Measurements from ENCODE around the gene PGA3. TPM values are rescaled to one million over a fixed set of nuclear protein-coding genes. Genes with fewer than 3 reads are reported as not detected.
"Not testable (repeated sequence)": the region's sequence is repeated elsewhere in the genome, so short reads cannot be mapped to it uniquely, and the experiment has no call there.

Gene PGA3
- total RNA-seq, 2 experiments from 2014 or later = not detected

- ATAC-seq (ENCODE audit: low read depth); DNase-seq; H3K9me3 Mint-ChIP-seq; H3K4me3 Mint-ChIP-seq; H3K36me3 Mint-ChIP-seq; POLR2A ChIA-PET; H3K27ac Mint-ChIP-seq; H3K27me3 Mint-ChIP-seq; H3K4me1 Mint-ChIP-seq: not testable (repeated sequence)
Observed at GRCh38 chr11:61231033-61231432, 27.7 kb downstream of the PGA3 start.

DNA sequence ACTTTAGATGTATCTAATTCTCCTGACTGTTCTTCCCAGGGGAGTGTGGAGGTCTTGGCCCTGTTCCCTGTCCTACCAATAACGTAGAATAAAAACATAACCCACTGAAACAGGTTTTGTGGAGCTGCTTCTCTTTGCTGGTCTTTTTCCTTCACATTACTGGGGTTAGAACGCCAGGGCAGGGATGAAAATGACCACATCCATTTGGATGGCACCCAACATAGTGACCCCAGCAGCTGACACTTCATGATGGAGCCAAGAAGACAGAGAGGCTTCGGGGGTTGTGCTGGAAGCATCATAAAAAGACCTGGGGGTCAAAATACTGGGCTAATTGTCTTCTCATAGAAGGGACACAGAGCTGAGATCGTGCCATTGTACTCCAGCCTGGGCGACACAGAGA lies 28.3 kb downstream of the PGA3 start:
- POLR2A ChIA-PET; ATAC-seq (ENCODE audit: low read depth); H3K27me3 Mint-ChIP-seq; H3K9me3 Mint-ChIP-seq; H3K4me3 Mint-ChIP-seq; H3K36me3 Mint-ChIP-seq; H3K27ac Mint-ChIP-seq; DNase-seq; H3K4me1 Mint-ChIP-seq: not testable (repeated sequence)

- H3K4me1 Mint-ChIP-seq; H3K27me3 Mint-ChIP-seq; H3K4me3 Mint-ChIP-seq; DNase-seq; ATAC-seq (ENCODE audit: low read depth); H3K9me3 Mint-ChIP-seq; H3K27ac Mint-ChIP-seq; H3K36me3 Mint-ChIP-seq; POLR2A ChIA-PET: not testable (repeated sequence)
Observed at GRCh38 chr11:61232548-61233145, 29.3 kb downstream of the PGA3 start.

DNA sequence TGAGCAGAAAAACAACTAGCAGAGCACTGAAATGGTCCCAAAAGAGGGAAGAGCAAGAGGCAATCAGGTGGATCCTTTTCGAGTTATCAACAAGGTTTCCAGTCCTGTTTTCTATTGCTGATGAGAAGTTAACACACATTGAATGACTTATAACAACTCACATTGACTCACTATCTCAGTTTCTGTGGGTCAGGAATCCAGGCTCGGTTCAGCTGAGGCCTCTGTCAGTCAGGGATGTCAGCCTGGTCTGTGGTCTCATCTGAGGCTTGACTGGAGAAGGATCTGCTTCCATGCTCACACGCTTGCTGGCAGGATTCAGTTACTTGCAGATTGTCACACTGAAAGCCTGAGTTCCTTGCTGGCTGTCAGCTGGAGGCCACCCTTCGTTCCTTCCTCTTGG lies 33.8 kb downstream of the PGA3 start:
- H3K27ac Mint-ChIP-seq; ATAC-seq (ENCODE audit: low read depth); H3K27me3 Mint-ChIP-seq; H3K36me3 Mint-ChIP-seq; DNase-seq; H3K9me3 Mint-ChIP-seq; H3K4me3 Mint-ChIP-seq; POLR2A ChIA-PET; H3K4me1 Mint-ChIP-seq: not testable (repeated sequence)

- H3K4me3 Mint-ChIP-seq; POLR2A ChIA-PET; H3K27me3 Mint-ChIP-seq; H3K9me3 Mint-ChIP-seq; H3K27ac Mint-ChIP-seq; DNase-seq; H3K36me3 Mint-ChIP-seq; ATAC-seq (ENCODE audit: low read depth); H3K4me1 Mint-ChIP-seq: not testable (repeated sequence)
Observed at GRCh38 chr11:61240288-61240687, 37.0 kb downstream of the PGA3 start.

DNA sequence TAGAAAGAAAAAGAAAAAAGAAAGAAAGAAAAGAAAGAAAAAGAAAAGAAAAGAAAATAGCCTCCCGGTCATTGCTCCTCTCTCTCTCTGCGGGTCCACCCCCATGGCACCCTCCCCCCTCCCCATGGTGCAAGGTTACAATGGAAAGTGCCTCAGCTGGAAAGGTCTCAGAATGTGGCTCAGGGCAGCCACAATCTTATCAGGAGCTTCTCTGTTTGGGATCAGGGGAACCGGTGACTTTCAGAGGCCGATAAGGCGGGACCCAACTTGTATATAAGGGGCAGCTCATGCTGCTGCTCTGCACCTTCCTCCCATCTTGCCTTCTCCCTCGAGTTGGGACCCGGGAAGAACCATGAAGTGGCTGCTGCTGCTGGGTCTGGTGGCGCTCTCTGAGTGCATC lies 37.6 kb downstream of the PGA3 start, which contains the start of gene PGA5:
Gene PGA5, plus strand, starts transcription at position 301 of the 400 bp plus-strand sequence. Its CDS starts 52 bp downstream, at position 353.
- H3K27me3 Mint-ChIP-seq; H3K27ac Mint-ChIP-seq; ATAC-seq (ENCODE audit: low read depth); H3K9me3 Mint-ChIP-seq; H3K4me3 Mint-ChIP-seq; H3K36me3 Mint-ChIP-seq; H3K4me1 Mint-ChIP-seq; DNase-seq; POLR2A ChIA-PET: not testable (repeated sequence)

DNA sequence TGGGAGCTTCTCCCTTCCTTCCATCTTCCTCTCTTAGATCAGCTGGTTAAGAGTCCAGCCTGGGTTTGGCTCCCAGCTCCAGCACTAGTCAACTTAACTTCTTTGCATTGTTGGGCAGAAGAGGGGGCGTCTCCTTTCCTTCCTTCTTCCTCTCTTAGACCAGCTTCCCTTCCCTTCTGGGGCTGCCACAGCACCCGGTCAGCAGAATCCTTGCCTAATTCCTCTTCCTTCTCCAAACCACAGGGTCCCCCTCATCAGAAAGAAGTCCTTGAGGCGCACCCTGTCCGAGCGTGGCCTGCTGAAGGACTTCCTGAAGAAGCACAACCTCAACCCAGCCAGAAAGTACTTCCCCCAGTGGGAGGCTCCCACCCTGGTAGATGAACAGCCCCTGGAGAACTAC lies 38.2 kb downstream of the PGA3 start:
- H3K36me3 Mint-ChIP-seq; H3K27ac Mint-ChIP-seq; DNase-seq; H3K4me3 Mint-ChIP-seq; ATAC-seq (ENCODE audit: low read depth); H3K4me1 Mint-ChIP-seq; H3K9me3 Mint-ChIP-seq; H3K27me3 Mint-ChIP-seq; POLR2A ChIA-PET: not testable (repeated sequence)

- H3K27me3 Mint-ChIP-seq; H3K27ac Mint-ChIP-seq; ATAC-seq (ENCODE audit: low read depth); H3K4me3 Mint-ChIP-seq; DNase-seq; H3K4me1 Mint-ChIP-seq; H3K9me3 Mint-ChIP-seq; POLR2A ChIA-PET; H3K36me3 Mint-ChIP-seq: not testable (repeated sequence)
Observed at GRCh38 chr11:61245284-61245964, 42.1 kb downstream of the PGA3 start.

- H3K36me3 Mint-ChIP-seq; H3K27ac Mint-ChIP-seq; DNase-seq; H3K27me3 Mint-ChIP-seq; H3K4me1 Mint-ChIP-seq; H3K4me3 Mint-ChIP-seq; ATAC-seq (ENCODE audit: low read depth); POLR2A ChIA-PET; H3K9me3 Mint-ChIP-seq: not testable (repeated sequence)
Observed at GRCh38 chr11:61248071-61248470, 44.8 kb downstream of the PGA3 start.

- H3K27ac Mint-ChIP-seq; H3K4me1 Mint-ChIP-seq; POLR2A ChIA-PET; H3K9me3 Mint-ChIP-seq; DNase-seq; H3K36me3 Mint-ChIP-seq; H3K4me3 Mint-ChIP-seq; ATAC-seq (ENCODE audit: low read depth); H3K27me3 Mint-ChIP-seq: not testable (repeated sequence)
Observed at GRCh38 chr11:61249201-61249600, 45.9 kb downstream of the PGA3 start.

GRCh38 chr11:61250796-61251765 lies 47.8 kb downstream of the PGA3 start:
- H3K27ac Mint-ChIP-seq; H3K36me3 Mint-ChIP-seq; ATAC-seq (ENCODE audit: low read depth); H3K4me3 Mint-ChIP-seq; H3K4me1 Mint-ChIP-seq; DNase-seq; POLR2A ChIA-PET; H3K9me3 Mint-ChIP-seq; H3K27me3 Mint-ChIP-seq: not testable (repeated sequence)

DNA sequence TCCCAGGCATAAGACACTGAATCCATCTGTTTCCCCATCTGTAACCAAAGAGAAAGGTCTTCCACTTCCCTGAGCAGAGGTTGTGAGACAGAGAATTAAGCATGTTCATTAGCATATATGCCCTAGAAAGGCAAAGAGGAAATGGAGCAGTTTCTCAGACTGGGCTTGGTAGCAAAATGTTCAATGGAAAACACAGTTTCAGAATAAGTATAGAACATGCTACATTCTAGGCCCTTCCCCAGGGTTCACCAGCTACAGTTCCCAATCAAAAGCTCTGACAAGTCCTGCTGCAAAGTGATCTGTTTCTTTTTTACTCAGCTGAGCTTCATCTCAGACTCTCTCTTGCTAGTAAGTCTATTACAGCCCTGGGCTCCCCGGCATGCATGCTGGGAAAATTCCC lies 49.0 kb downstream of the PGA3 start:
- DNase-seq; H3K36me3 Mint-ChIP-seq; H3K9me3 Mint-ChIP-seq; POLR2A ChIA-PET; H3K27ac Mint-ChIP-seq; ATAC-seq (ENCODE audit: low read depth); H3K4me3 Mint-ChIP-seq; H3K27me3 Mint-ChIP-seq; H3K4me1 Mint-ChIP-seq: not testable (repeated sequence)

- Mint-ChIP-seq H3K27ac (no peak overlapping the region), H3K27me3 (no peaks in the 10 kb centered on the region), H3K9me3 (no peaks in the 10 kb centered on the region), H3K4me1 (no peaks in the 10 kb centered on the region), H3K36me3 (no peaks in the 10 kb centered on the region), H3K4me3 (no peak overlapping the region)
- DNase-seq = peak; percentile 76
- peak; percentile 96 for ATAC-seq (ENCODE audit: low read depth)
- POLR2A ChIA-PET = interaction anchor here (0.7 to 1.2 kb wide), 2 partner anchors 40 to 82 kb away, joined by 3 read pairs; partner anchors contain the start of gene VWCE
Observed at GRCh38 chr11:61254403-61255025, 51.2 kb downstream of the PGA3 start.

All from activated naive CD8-positive, alpha-beta T cell treated with anti-CD3 and anti-CD28 coated beads, Interleukin-2, amount 10 ng/mL, durations not matched to agents 7 days and 5 days (primary cell).